Endodermal cell (in vitro differentiated cells): ENCODE measurements around the gene CROCC. TPM values are rescaled to one million over a fixed set of nuclear protein-coding genes. Genes with fewer than 3 reads are reported as not detected.
A peak's percentile ranks its signal among the peaks of the same experiment; 100 is the strongest.

Experiments
- DNase-seq: peaks from one replicate; pipeline ENCODE4 v3.0.0-alpha.2; 2017
- H3K27ac ChIP-seq: 2 replicates; pipeline ENCODE4 v1.5.1; 2013; ENCODE audit warnings: mild to moderate bottlenecking, low read depth, low read length, moderate library complexity
- H3K27me3 ChIP-seq: 2 replicates; pipeline ENCODE4 v1.6.1; 2013; ENCODE audit warnings: mild to moderate bottlenecking, low read length, moderate library complexity; ENCODE audit not compliant: insufficient read depth, control insufficient read depth, poor library complexity, severe bottlenecking
- H3K36me3 ChIP-seq: 2 replicates; pipeline ENCODE4 v1.7.0; 2013; ENCODE audit warnings: mild to moderate bottlenecking, low read length, moderate library complexity; ENCODE audit not compliant: control insufficient read depth, insufficient read depth
- H3K4me1 ChIP-seq: one replicate; pipeline ENCODE4 v1.7.0; 2013; ENCODE audit warnings: low read length; ENCODE audit not compliant: control insufficient read depth, insufficient read depth
- H3K4me3 ChIP-seq: 2 replicates; pipeline ENCODE4 v1.5.1; 2013; ENCODE audit warnings: mild to moderate bottlenecking, low read length, moderate library complexity
- H3K9ac ChIP-seq: 2 replicates; pipeline ENCODE4 v1.6.1; 2013; ENCODE audit warnings: mild to moderate bottlenecking, low read length, moderate library complexity; ENCODE audit not compliant: poor library complexity, severe bottlenecking; ENCODE audit errors: extremely low read depth
- H3K9me3 ChIP-seq: 2 replicates; pipeline ENCODE4 v1.6.1; 2013; ENCODE audit warnings: mild to moderate bottlenecking, low read length, moderate library complexity; ENCODE audit not compliant: control insufficient read depth
- H3K27ac Mint-ChIP-seq: 2 replicates; pipeline ENCODE4 v1.8.0; 2020; ENCODE audit warnings: mixed read lengths
- H3K27me3 Mint-ChIP-seq: 2 replicates; pipeline ENCODE4 v1.8.0; 2021; ENCODE audit warnings: mild to moderate bottlenecking, mixed read lengths; ENCODE audit not compliant: insufficient read depth
- H3K36me3 Mint-ChIP-seq: 2 replicates; pipeline ENCODE4 v1.8.0; 2020; ENCODE audit warnings: low read depth, mixed read lengths
- H3K4me1 Mint-ChIP-seq: 2 replicates; pipeline ENCODE4 v1.8.0; 2020; ENCODE audit warnings: mixed read lengths
- H3K4me3 Mint-ChIP-seq: 2 replicates; pipeline ENCODE4 v1.8.0; 2020; ENCODE audit warnings: mild to moderate bottlenecking, moderate library complexity, mixed read lengths
- H3K9me3 Mint-ChIP-seq: 2 replicates; pipeline ENCODE4 v1.8.0; 2020; ENCODE audit warnings: mild to moderate bottlenecking, mixed read lengths
- WGBS, 2 experiments: methylation state at CpG; one replicate each; pipeline versions ENCODE4 v1.1.5 to v1.1.7; 2013; ENCODE audit warnings: missing lambda C conversion rate in 2 of 2, mixed read lengths in 1 of 2; ENCODE audit not compliant: insufficient coverage in 1 of 2, insufficient read length in 1 of 2; 5-methylcytosine and 5-hydroxymethylcytosine counted together
- total RNA-seq, 2 donors: library from RNA; stranded (reverse); fragmentation: NEBNext Ultra II Directional in 1 of 2; extraction: Animal tissue kit (Norgen Biotek cat#: 25700) in 1 of 2; gene quantifications; 2 replicates in 1 of 2; 3 replicates in 1 of 2; pipeline ENCODE4 v1.2.1, GENCODE V29; 2021
- TF ChIP-seq, protein P1 (sequence below): fragments of 200-600 bp; sonication (generic); conservative IDR thresholded peaks from 2 replicates; pipeline ENCODE4 v1.5.0; 2021; ENCODE audit warnings: antibody characterized with exemption, mild to moderate bottlenecking

Gene CROCC
- total RNA-seq, 2 donors from 2014 or later = 58.4 to 61.8 TPM

DNA sequence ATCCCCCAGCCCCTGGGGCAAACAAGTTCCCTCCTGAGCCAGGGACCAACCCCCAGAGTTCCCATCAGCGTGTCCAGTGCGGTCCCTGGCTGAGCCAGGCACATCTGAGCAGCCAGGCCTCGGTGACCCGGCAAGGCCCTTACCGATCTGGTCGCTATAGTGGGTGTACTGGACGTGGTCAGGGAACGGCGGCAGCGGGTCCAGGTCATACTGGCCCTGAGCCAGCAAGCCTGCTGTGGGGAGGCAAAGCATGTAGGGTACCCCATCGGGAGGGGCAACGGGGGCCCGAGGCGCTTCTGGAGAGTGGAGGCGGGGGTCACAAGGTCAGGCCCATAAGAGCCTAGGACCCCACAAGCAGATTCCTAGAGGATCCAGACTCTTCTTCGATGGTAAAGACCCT, 55.2 kb downstream of the CROCC start:
- H3K9me3 ChIP-seq = no peaks in the 10 kb centered on the region
- DNase-seq = no peak
- no peak overlapping the region for H3K4me3 ChIP-seq
- no peak overlapping the region for H3K9ac ChIP-seq
- H3K36me3 ChIP-seq = peaks cover 30% of the 10 kb centered on the region
- peaks cover 7% of the 10 kb centered on the region for H3K4me1 ChIP-seq
- Mint-ChIP-seq H3K36me3 (peaks cover 25% of the 10 kb centered on the region), H3K4me1 (peaks cover 3% of the 10 kb centered on the region), H3K27me3 (no peaks in the 10 kb centered on the region), H3K9me3 (no peaks in the 10 kb centered on the region), H3K4me3 (no peak overlapping the region), H3K27ac (no peak overlapping the region)
- 89 to 95% methylated on average over 11 to 16 of the region's 16 CpGs for WGBS, 2 experiments
- TF ChIP-seq, protein P1, sequence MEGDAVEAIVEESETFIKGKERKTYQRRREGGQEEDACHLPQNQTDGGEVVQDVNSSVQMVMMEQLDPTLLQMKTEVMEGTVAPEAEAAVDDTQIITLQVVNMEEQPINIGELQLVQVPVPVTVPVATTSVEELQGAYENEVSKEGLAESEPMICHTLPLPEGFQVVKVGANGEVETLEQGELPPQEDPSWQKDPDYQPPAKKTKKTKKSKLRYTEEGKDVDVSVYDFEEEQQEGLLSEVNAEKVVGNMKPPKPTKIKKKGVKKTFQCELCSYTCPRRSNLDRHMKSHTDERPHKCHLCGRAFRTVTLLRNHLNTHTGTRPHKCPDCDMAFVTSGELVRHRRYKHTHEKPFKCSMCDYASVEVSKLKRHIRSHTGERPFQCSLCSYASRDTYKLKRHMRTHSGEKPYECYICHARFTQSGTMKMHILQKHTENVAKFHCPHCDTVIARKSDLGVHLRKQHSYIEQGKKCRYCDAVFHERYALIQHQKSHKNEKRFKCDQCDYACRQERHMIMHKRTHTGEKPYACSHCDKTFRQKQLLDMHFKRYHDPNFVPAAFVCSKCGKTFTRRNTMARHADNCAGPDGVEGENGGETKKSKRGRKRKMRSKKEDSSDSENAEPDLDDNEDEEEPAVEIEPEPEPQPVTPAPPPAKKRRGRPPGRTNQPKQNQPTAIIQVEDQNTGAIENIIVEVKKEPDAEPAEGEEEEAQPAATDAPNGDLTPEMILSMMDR = no peak
- no peaks in the 10 kb centered on the region for H3K27me3 ChIP-seq
- no peak overlapping the region for H3K27ac ChIP-seq

DNA sequence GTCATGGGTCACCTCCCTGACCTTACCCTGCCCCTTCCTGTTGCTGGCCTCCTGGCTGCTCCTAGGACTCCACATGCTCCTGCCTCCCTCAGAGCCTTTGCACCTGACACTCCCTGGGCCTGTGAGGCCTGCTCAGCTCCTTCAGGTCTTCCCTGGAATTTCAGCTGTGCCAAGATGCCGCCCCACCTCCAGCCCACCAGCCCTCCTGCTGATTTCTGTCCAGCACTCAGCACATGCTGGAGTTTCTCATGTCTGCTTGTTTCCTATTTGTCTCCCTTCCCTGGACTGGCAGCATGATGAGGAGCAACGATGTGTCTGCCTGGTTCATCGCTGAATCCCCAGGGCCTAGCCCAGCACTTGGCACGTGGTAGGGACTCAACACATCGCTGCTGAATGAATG, 55.6 kb downstream of the CROCC start:
- no peak overlapping the region for H3K4me3 Mint-ChIP-seq
- TF ChIP-seq, protein P1 = no peak
- WGBS, 2 experiments = 94% methylated on average over 4 to 5 of the region's 5 CpGs
- no peak for DNase-seq
- no peaks in the 10 kb centered on the region for H3K9me3 Mint-ChIP-seq
- Histone ChIP-seq H3K27ac (no peak overlapping the region), H3K9ac (no peak overlapping the region), H3K36me3 (peaks cover 30% of the 10 kb centered on the region), H3K4me3 (no peak overlapping the region), H3K4me1 (peaks cover 7% of the 10 kb centered on the region), H3K27me3 (no peaks in the 10 kb centered on the region), H3K9me3 (no peaks in the 10 kb centered on the region)
- H3K4me1 Mint-ChIP-seq = peaks cover 3% of the 10 kb centered on the region
- H3K27ac Mint-ChIP-seq = no peak overlapping the region
- peaks cover 25% of the 10 kb centered on the region for H3K36me3 Mint-ChIP-seq
- no peaks in the 10 kb centered on the region for H3K27me3 Mint-ChIP-seq

- no peak overlapping the region for H3K9ac ChIP-seq
- Mint-ChIP-seq H3K4me3 (peak overlapping the region; percentile 74), H3K4me1 (peaks cover 3% of the 10 kb centered on the region), H3K36me3 (peaks cover 20% of the 10 kb centered on the region), H3K27ac (no peak overlapping the region), H3K9me3 (no peaks in the 10 kb centered on the region), H3K27me3 (no peaks in the 10 kb centered on the region)
- H3K4me3 ChIP-seq = peak overlapping the region; percentile 92
- peak overlapping the region; percentile 32 for H3K27ac ChIP-seq
- no peaks in the 10 kb centered on the region for H3K9me3 ChIP-seq
- peaks cover 28% of the 10 kb centered on the region for H3K36me3 ChIP-seq
- 86 to 95% methylated on average over 2 to 4 of the region's 4 CpGs for WGBS, 2 experiments
- no peak for DNase-seq
- TF ChIP-seq, protein P1 = no peak
- no peaks in the 10 kb centered on the region for H3K27me3 ChIP-seq
- peaks cover 7% of the 10 kb centered on the region for H3K4me1 ChIP-seq
Observed at GRCh38 chr1:16978139-16978538, 56.4 kb downstream of the CROCC start.
